Dendritic cell treated with granulocyte-macrophage colony-stimulating factor and Interleukin-4, amounts not matched to agents 40 ng/mL and 50 ng/mL, for 4 days (primary cell): ENCODE measurements around the gene CORO2B.

Source experiments
- H3K27ac Mint-ChIP-seq: one replicate; pipeline ENCODE4 v1.8.0; 2022; ENCODE audit warnings: mild to moderate bottlenecking, mixed read lengths
- H3K27me3 Mint-ChIP-seq: one replicate; pipeline ENCODE4 v1.8.0; 2022; ENCODE audit warnings: mild to moderate bottlenecking, mixed read lengths
- H3K36me3 Mint-ChIP-seq: one replicate; pipeline ENCODE4 v1.8.0; 2022; ENCODE audit warnings: low read depth, mixed read lengths
- H3K4me1 Mint-ChIP-seq: one replicate; pipeline ENCODE4 v1.8.0; 2022; ENCODE audit warnings: low read depth, mixed read lengths
- H3K4me3 Mint-ChIP-seq: one replicate; pipeline ENCODE4 v1.8.0; 2022; ENCODE audit warnings: mild to moderate bottlenecking, moderate library complexity, mixed read lengths
- H3K9me3 Mint-ChIP-seq: one replicate; pipeline ENCODE4 v1.8.0; 2022; ENCODE audit warnings: mixed read lengths
- intact Hi-C: fragments of 100-400 bp; cut with micrococcal nuclease; formaldehyde crosslinking; loops from one replicate; pipeline ENCODE4 v1.15.0; 2022

The CORO2B gene

GRCh38 chr15:68559345-68560310 is 19.2 kb upstream of the CORO2B start:
- peak overlapping the region; percentile 76 for H3K4me3 Mint-ChIP-seq
- peaks cover 17% of the 10 kb centered on the region for H3K4me1 Mint-ChIP-seq
- peaks cover 57% of the 10 kb centered on the region for H3K27me3 Mint-ChIP-seq
- no peaks in the 10 kb centered on the region for H3K36me3 Mint-ChIP-seq
- no peaks in the 10 kb centered on the region for H3K9me3 Mint-ChIP-seq
- intact Hi-C loops = loop anchor here (1.0 to 10.0 kb wide), 3 partner anchors 115 to 316 kb away; no protein-coding TSS in a partner anchor
- peak overlapping the region; percentile 13 for H3K27ac Mint-ChIP-seq

- Mint-ChIP-seq H3K36me3 (no peaks in the 10 kb centered on the region), H3K4me1 (peaks cover 17% of the 10 kb centered on the region), H3K27me3 (peaks cover 53% of the 10 kb centered on the region), H3K27ac (no peak overlapping the region), H3K9me3 (no peaks in the 10 kb centered on the region), H3K4me3 (no peak overlapping the region)
- intact Hi-C loops = no loop called here
Observed at GRCh38 chr15:68560501-68561113, 18.2 kb upstream of the CORO2B start.

- intact Hi-C loops = no loop called here
- Mint-ChIP-seq H3K36me3 (no peaks in the 10 kb centered on the region), H3K27me3 (peaks cover 48% of the 10 kb centered on the region), H3K9me3 (no peaks in the 10 kb centered on the region), H3K4me1 (peaks cover 17% of the 10 kb centered on the region), H3K4me3 (no peak overlapping the region), H3K27ac (no peak overlapping the region)
Observed at GRCh38 chr15:68561171-68561900, 17.5 kb upstream of the CORO2B start.

GRCh38 chr15:68561901-68562300 is 16.9 kb upstream of the CORO2B start:
- intact Hi-C loops = no loop called here
- Mint-ChIP-seq H3K4me3 (no peak overlapping the region), H3K4me1 (peaks cover 17% of the 10 kb centered on the region), H3K9me3 (no peaks in the 10 kb centered on the region), H3K27ac (no peak overlapping the region), H3K27me3 (peaks cover 44% of the 10 kb centered on the region), H3K36me3 (no peaks in the 10 kb centered on the region)

DNA sequence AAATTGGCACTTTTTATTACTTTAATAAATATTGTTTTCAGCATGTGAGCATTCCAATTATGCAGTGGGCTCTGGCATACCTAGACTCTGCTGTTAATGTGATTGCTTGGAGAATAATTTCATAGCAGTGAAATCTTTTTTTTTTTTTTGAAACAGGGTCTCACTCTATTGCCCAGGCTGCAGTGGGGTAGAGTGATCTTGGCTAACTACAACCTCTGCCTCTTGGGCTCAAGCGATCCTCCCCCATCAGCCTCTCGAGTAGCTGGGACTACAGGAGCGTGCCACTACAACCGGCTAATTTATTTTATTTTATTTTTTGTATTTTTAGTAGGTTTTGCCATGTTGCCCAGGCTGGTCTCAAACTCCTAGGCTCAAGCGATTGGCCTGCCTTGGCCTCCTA is 14.6 kb upstream of the CORO2B start:
- intact Hi-C loops = no loop called here
- H3K4me1 Mint-ChIP-seq = peaks cover 10% of the 10 kb centered on the region
- H3K9me3 Mint-ChIP-seq = no peaks in the 10 kb centered on the region
- no peaks in the 10 kb centered on the region for H3K36me3 Mint-ChIP-seq
- H3K27ac Mint-ChIP-seq = no peak overlapping the region
- H3K4me3 Mint-ChIP-seq = no peak overlapping the region
- H3K27me3 Mint-ChIP-seq = peaks cover 29% of the 10 kb centered on the region

GRCh38 chr15:68565234-68565633 is 13.6 kb upstream of the CORO2B start:
- no peak overlapping the region for H3K27ac Mint-ChIP-seq
- intact Hi-C loops = no loop called here
- H3K4me1 Mint-ChIP-seq = no peaks in the 10 kb centered on the region
- peaks cover 22% of the 10 kb centered on the region for H3K27me3 Mint-ChIP-seq
- no peak overlapping the region for H3K4me3 Mint-ChIP-seq
- H3K9me3 Mint-ChIP-seq = no peaks in the 10 kb centered on the region
- no peaks in the 10 kb centered on the region for H3K36me3 Mint-ChIP-seq

- Mint-ChIP-seq H3K27me3 (peaks cover 17% of the 10 kb centered on the region), H3K27ac (no peak overlapping the region), H3K9me3 (no peaks in the 10 kb centered on the region), H3K36me3 (no peaks in the 10 kb centered on the region), H3K4me1 (no peaks in the 10 kb centered on the region), H3K4me3 (no peak overlapping the region)
- intact Hi-C loops = no loop called here
Observed at GRCh38 chr15:68565726-68566125, 13.1 kb upstream of the CORO2B start.

- intact Hi-C loops = no loop called here
- no peak overlapping the region for H3K4me3 Mint-ChIP-seq
- H3K27ac Mint-ChIP-seq = no peak overlapping the region
- H3K9me3 Mint-ChIP-seq = no peaks in the 10 kb centered on the region
- no peaks in the 10 kb centered on the region for H3K36me3 Mint-ChIP-seq
- H3K4me1 Mint-ChIP-seq = no peaks in the 10 kb centered on the region
- peaks cover 13% of the 10 kb centered on the region for H3K27me3 Mint-ChIP-seq
Observed at GRCh38 chr15:68566377-68566954, 12.3 kb upstream of the CORO2B start.

GRCh38 chr15:68567345-68567744 is 11.4 kb upstream of the CORO2B start:
- no peaks in the 10 kb centered on the region for H3K36me3 Mint-ChIP-seq

GRCh38 chr15:68570974-68571373 is 7.8 kb upstream of the CORO2B start:
- no peaks in the 10 kb centered on the region for H3K9me3 Mint-ChIP-seq
- no peaks in the 10 kb centered on the region for H3K4me1 Mint-ChIP-seq
- no peak overlapping the region for H3K4me3 Mint-ChIP-seq
- H3K27me3 Mint-ChIP-seq = peaks cover 25% of the 10 kb centered on the region
- intact Hi-C loops = no loop called here
- H3K36me3 Mint-ChIP-seq = no peaks in the 10 kb centered on the region
- H3K27ac Mint-ChIP-seq = no peak overlapping the region

More at GRCh38 chr15:68567345-68567744, 11.4 kb upstream of the CORO2B start:
- Mint-ChIP-seq H3K4me3 (no peak overlapping the region), H3K27me3 (peaks cover 18% of the 10 kb centered on the region), H3K27ac (no peak overlapping the region), H3K4me1 (no peaks in the 10 kb centered on the region), H3K9me3 (no peaks in the 10 kb centered on the region)
- intact Hi-C loops = no loop called here

DNA sequence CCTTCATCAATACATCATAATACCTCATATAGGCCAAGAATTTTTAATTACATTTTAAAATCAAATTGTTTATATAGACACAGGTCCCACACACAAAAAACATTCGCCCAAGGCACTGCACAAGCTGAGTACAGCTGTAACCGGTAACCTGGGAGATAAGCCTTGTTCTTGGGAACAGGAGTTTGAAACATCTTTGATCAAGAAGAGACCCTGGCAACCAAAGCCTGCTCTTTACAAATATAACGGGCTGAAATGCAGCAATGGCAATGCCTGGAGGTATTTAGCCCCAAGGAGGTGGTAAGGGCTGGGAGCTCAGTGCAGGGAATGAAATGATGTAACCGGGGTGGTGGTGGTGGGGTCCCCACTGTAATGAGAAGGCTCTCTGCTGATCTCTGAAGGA is 7.2 kb upstream of the CORO2B start:
- Mint-ChIP-seq H3K4me3 (no peak overlapping the region), H3K36me3 (no peaks in the 10 kb centered on the region), H3K9me3 (no peaks in the 10 kb centered on the region), H3K4me1 (peaks cover under 1% of the 10 kb centered on the region), H3K27ac (no peak overlapping the region), H3K27me3 (peaks cover 31% of the 10 kb centered on the region)
- intact Hi-C loops = no loop called here

- no peak overlapping the region for H3K27ac Mint-ChIP-seq
- H3K27me3 Mint-ChIP-seq = peaks cover 36% of the 10 kb centered on the region
- intact Hi-C loops = no loop called here
- H3K9me3 Mint-ChIP-seq = no peaks in the 10 kb centered on the region
- H3K36me3 Mint-ChIP-seq = no peaks in the 10 kb centered on the region
- no peak overlapping the region for H3K4me3 Mint-ChIP-seq
- peaks cover 8% of the 10 kb centered on the region for H3K4me1 Mint-ChIP-seq
Observed at GRCh38 chr15:68572309-68572708, 6.5 kb upstream of the CORO2B start.

DNA sequence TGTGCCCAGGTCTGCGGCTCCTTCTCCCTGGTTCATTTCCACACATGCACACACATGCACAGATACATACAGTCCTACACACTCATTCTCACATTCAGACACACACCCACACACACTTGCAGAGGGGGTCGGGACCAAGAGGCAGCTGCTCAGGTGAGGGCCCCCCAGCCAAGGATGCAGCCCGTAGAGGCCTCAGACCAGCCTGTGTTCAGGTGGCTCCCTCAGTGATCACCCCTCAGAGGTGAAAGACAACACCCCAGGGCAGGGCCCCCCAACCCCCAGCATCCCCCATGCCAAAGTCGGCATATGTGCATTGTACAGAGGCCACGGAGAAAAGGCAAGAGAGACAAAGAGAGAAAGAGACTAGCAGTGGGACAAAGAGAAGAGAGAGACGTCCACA is 5.9 kb upstream of the CORO2B start:
- Mint-ChIP-seq H3K27me3 (peaks cover 42% of the 10 kb centered on the region), H3K27ac (no peak overlapping the region), H3K4me3 (no peak overlapping the region), H3K4me1 (peaks cover 14% of the 10 kb centered on the region), H3K9me3 (no peaks in the 10 kb centered on the region), H3K36me3 (no peaks in the 10 kb centered on the region)
- intact Hi-C loops = no loop called here

DNA sequence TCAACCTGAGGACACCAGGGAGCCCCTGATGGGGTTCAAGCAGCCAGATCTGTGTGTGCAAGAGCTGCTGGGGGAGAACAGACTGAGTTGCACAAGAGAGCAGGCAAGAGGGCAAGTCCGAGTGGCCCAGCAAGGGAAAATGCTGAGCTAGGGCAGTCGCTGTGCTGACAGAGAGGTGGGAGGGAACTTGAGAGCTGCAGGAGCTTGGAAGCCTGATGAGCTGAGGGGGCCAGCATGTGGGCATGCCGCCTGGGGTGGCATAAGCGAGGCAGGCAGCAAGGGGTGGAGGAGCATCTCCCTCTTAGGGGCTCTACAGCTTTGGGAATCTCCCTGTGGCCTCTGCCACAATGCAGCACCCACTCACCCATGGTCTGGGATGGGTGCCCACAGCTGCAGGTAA is 4.7 kb upstream of the CORO2B start:
- no peak overlapping the region for H3K4me3 Mint-ChIP-seq
- H3K4me1 Mint-ChIP-seq = peaks cover 17% of the 10 kb centered on the region
- no peaks in the 10 kb centered on the region for H3K9me3 Mint-ChIP-seq
- no peaks in the 10 kb centered on the region for H3K36me3 Mint-ChIP-seq
- intact Hi-C loops = no loop called here
- no peak overlapping the region for H3K27ac Mint-ChIP-seq
- H3K27me3 Mint-ChIP-seq = peaks cover 47% of the 10 kb centered on the region
